SK-N-SH (cell line): ENCODE data around the gene FIBP.
A peak's percentile ranks its signal among the peaks of the same experiment; 100 is the strongest.

Experiments used
- CTCF ChIP-seq: fragments of 200-600 bp; sonication (generic); IDR thresholded peaks from 2 replicates; pipeline ENCODE4 v1.6.1; 2017; ENCODE audit warnings: antibody characterized with exemption, mild to moderate bottlenecking, moderate library complexity
- EP300 ChIP-seq, 2 experiments: IDR thresholded peaks; 2 replicates each; pipeline versions ENCODE4 v1.4.0 to v1.6.1; 2012; ENCODE audit warnings: borderline replicate concordance in 1 of 2, low read depth in 1 of 2, low read length in 1 of 2
- NFIC ChIP-seq: IDR thresholded peaks from 2 replicates; pipeline ENCODE4 v1.4.0; 2012; ENCODE audit warnings: borderline replicate concordance
- NRF1 ChIP-seq: IDR thresholded peaks from 2 replicates; pipeline ENCODE4 v1.6.1; 2012; ENCODE audit warnings: low read depth, mild to moderate bottlenecking, low read length
- POLR2AphosphoS5 ChIP-seq: IDR thresholded peaks from 2 replicates; pipeline ENCODE4 v1.6.1; 2012; ENCODE audit warnings: low read depth, low read length
- RCOR1 ChIP-seq: fragments of 150-350 bp; IDR thresholded peaks from 2 replicates; pipeline ENCODE4 v1.6.1; 2017; ENCODE audit warnings: antibody characterized with exemption, low read length
- RFX5 ChIP-seq: IDR thresholded peaks from 2 replicates; pipeline ENCODE4 v1.6.1; 2012; ENCODE audit warnings: mild to moderate bottlenecking, improper control_type of control experiment, low read length
- RXRA ChIP-seq: IDR thresholded peaks from 2 replicates; pipeline ENCODE4 v1.4.0; 2012; ENCODE audit warnings: low read depth, mild to moderate bottlenecking, borderline replicate concordance
- SIN3A ChIP-seq: IDR thresholded peaks from 2 replicates; pipeline ENCODE4 v1.6.1; 2012; ENCODE audit warnings: low read depth, mild to moderate bottlenecking, low read length, moderate library complexity, borderline replicate concordance
- TF ChIP-seq, protein P1 (sequence below): IDR thresholded peaks from 2 replicates; pipeline ENCODE4 v1.6.1; 2012; ENCODE audit warnings: mild to moderate bottlenecking, low read depth, low read length, moderate library complexity

GRCh38 chr11:65851811-65852507 is 36.3 kb downstream of the FIBP start:
- TF ChIP-seq EP300 (IDR thresholded peaks at IDR 0.05; ENCODE audit: borderline replicate concordance in 1 of 2, low read depth in 1 of 2, low read length in 1 of 2) (no peak), CTCF (no peak), RCOR1 (no peak), RFX5 (no peak), POLR2AphosphoS5 (0 out of 2 replicates have a peak, but pooled peaks have one; percentile 16), SIN3A (no peak), NFIC (no peak), RXRA (no peak), NRF1 (no peak)
- TF ChIP-seq, protein P1, sequence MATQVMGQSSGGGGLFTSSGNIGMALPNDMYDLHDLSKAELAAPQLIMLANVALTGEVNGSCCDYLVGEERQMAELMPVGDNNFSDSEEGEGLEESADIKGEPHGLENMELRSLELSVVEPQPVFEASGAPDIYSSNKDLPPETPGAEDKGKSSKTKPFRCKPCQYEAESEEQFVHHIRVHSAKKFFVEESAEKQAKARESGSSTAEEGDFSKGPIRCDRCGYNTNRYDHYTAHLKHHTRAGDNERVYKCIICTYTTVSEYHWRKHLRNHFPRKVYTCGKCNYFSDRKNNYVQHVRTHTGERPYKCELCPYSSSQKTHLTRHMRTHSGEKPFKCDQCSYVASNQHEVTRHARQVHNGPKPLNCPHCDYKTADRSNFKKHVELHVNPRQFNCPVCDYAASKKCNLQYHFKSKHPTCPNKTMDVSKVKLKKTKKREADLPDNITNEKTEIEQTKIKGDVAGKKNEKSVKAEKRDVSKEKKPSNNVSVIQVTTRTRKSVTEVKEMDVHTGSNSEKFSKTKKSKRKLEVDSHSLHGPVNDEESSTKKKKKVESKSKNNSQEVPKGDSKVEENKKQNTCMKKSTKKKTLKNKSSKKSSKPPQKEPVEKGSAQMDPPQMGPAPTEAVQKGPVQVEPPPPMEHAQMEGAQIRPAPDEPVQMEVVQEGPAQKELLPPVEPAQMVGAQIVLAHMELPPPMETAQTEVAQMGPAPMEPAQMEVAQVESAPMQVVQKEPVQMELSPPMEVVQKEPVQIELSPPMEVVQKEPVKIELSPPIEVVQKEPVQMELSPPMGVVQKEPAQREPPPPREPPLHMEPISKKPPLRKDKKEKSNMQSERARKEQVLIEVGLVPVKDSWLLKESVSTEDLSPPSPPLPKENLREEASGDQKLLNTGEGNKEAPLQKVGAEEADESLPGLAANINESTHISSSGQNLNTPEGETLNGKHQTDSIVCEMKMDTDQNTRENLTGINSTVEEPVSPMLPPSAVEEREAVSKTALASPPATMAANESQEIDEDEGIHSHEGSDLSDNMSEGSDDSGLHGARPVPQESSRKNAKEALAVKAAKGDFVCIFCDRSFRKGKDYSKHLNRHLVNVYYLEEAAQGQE, result no peak
